SK-N-SH treated with all-trans-retinoic acid at 6 μM for 48 hours (cell line): ENCODE results near the gene PARD3.

Experiments
- ATAC-seq: fragments of 200-7000 bp; cut with Tn5 transposase; 3 replicates; pipeline ENCODE4 v1.9.1; 2020; ENCODE audit warnings: mild to moderate bottlenecking, moderate library complexity
- ARNTL ChIP-seq: fragments of 450-650 bp; formaldehyde crosslinking; IDR thresholded peaks from 2 replicates; pipeline ENCODE4 v1.5.0; 2020; ENCODE audit warnings: low read depth, mild to moderate bottlenecking, moderate library complexity, borderline replicate concordance
- BACH2 ChIP-seq: fragments of 250-450 bp; sonication (Bioruptor Pico); IDR thresholded peaks from 2 replicates; pipeline ENCODE4 v1.9.0; 2021; ENCODE audit warnings: mild to moderate bottlenecking, borderline replicate concordance
- CREB5 ChIP-seq: fragments of 250-450 bp; sonication (Bioruptor Pico); IDR thresholded peaks from 2 replicates; pipeline ENCODE4 v1.5.1; 2020; ENCODE audit warnings: low read depth, mild to moderate bottlenecking, moderate library complexity
- CSRNP3 ChIP-seq: fragments of 250-450 bp; sonication (Bioruptor Pico); IDR thresholded peaks from 2 replicates; pipeline ENCODE4 v1.5.1; 2021; ENCODE audit warnings: mild to moderate bottlenecking, moderate library complexity
- GLIS3 ChIP-seq: fragments of 250-450 bp; sonication (Bioruptor Pico); IDR thresholded peaks from 2 replicates; pipeline ENCODE4 v1.5.0; 2020; ENCODE audit warnings: mild to moderate bottlenecking, moderate library complexity
- ISL1 ChIP-seq: fragments of 250-450 bp; sonication (Bioruptor Pico); IDR thresholded peaks from 2 replicates; pipeline ENCODE4 v2.1.2; 2022; ENCODE audit warnings: mild to moderate bottlenecking, moderate library complexity
- OSR1 ChIP-seq: fragments of 250-450 bp; sonication (Bioruptor Pico); IDR thresholded peaks from 2 replicates; pipeline ENCODE4 v1.8.0; 2022; ENCODE audit warnings: moderate library complexity, mild to moderate bottlenecking, inconsistent platforms
- PATZ1 ChIP-seq: fragments of 250-450 bp; sonication (Bioruptor Pico); IDR thresholded peaks from 2 replicates; pipeline ENCODE4 v1.8.0; 2020; ENCODE audit warnings: mild to moderate bottlenecking, moderate library complexity, borderline replicate concordance
- POU6F1 ChIP-seq: fragments of 250-450 bp; sonication (Bioruptor Pico); IDR thresholded peaks from 2 replicates; pipeline ENCODE4 v1.8.0; 2021; ENCODE audit warnings: low read depth, mild to moderate bottlenecking, moderate library complexity, borderline replicate concordance
- PPARA ChIP-seq: fragments of 250-450 bp; sonication (Bioruptor Pico); IDR thresholded peaks from 2 replicates; pipeline ENCODE4 v1.5.0; 2020; ENCODE audit warnings: mild to moderate bottlenecking, borderline replicate concordance
- RARB ChIP-seq: fragments of 250-450 bp; sonication (Bioruptor Pico); IDR thresholded peaks from 2 replicates; pipeline ENCODE4 v1.8.0; 2021; ENCODE audit warnings: mild to moderate bottlenecking, moderate library complexity
- SNAI2 ChIP-seq: fragments of 250-450 bp; sonication (Bioruptor Pico); IDR thresholded peaks from 2 replicates; pipeline ENCODE4 v1.5.0; 2020; ENCODE audit warnings: mild to moderate bottlenecking, moderate library complexity
- TOX ChIP-seq: fragments of 250-450 bp; sonication (Bioruptor Pico); IDR thresholded peaks from 2 replicates; pipeline ENCODE4 v1.8.0; 2021; ENCODE audit warnings: mild to moderate bottlenecking, moderate library complexity, borderline replicate concordance
- TSHZ2 ChIP-seq: fragments of 250-450 bp; sonication (Bioruptor Pico); IDR thresholded peaks from 2 replicates; pipeline ENCODE4 v1.5.0; 2020; ENCODE audit warnings: mild to moderate bottlenecking, moderate library complexity
- ZC3H10 ChIP-seq: fragments of 250-450 bp; sonication (Bioruptor Pico); IDR thresholded peaks from 2 replicates; pipeline ENCODE4 v1.5.1; 2021; ENCODE audit warnings: mild to moderate bottlenecking, moderate library complexity
- ZFP30 ChIP-seq: fragments of 450-650 bp; formaldehyde crosslinking; IDR thresholded peaks from 2 replicates; pipeline ENCODE4 v1.5.0; 2022; ENCODE audit warnings: mild to moderate bottlenecking, moderate library complexity
- ZNF70 ChIP-seq: fragments of 450-650 bp; formaldehyde crosslinking; IDR thresholded peaks from 2 replicates; pipeline ENCODE4 v1.5.0; 2020; ENCODE audit warnings: mild to moderate bottlenecking, moderate library complexity

The PARD3 gene

GRCh38 chr10:34109952-34110702 lies 705.0 kb downstream of the PARD3 start:
- TF ChIP-seq ISL1 (CRISPR knock-in tag), result 0 out of 2 replicates have a peak, but pooled peaks have one; percentile 21
- TF ChIP-seq BACH2 (CRISPR knock-in tag), result no peak
- TF ChIP-seq, all 23 proteins: peak for 1
- peak; percentile 47; the same call in 1 of the 3 replicates for ATAC-seq

- TF ChIP-seq BACH2 (CRISPR knock-in tag) (no peak), GLIS3 (CRISPR knock-in tag) (no peak)
- no peak for ATAC-seq
Observed at GRCh38 chr10:34109495-34109894, 705.6 kb downstream of the PARD3 start.

- no peak for ATAC-seq
- TF ChIP-seq ZFP30 (CRISPR knock-in tag) (no peak), PPARA (CRISPR knock-in tag) (no peak), CSRNP3 (CRISPR knock-in tag) (no peak), PATZ1 (CRISPR knock-in tag) (no peak), ZNF70 (CRISPR knock-in tag) (no peak), RARB (CRISPR knock-in tag) (no peak), POU6F1 (CRISPR knock-in tag) (no peak), OSR1 (no peak), ARNTL (no peak), CREB5 (CRISPR knock-in tag) (no peak), TSHZ2 (CRISPR knock-in tag) (no peak), ISL1 (CRISPR knock-in tag) (no peak), ZC3H10 (no peak), GLIS3 (CRISPR knock-in tag) (no peak), SNAI2 (no peak), TOX (CRISPR knock-in tag) (no peak)
Observed at GRCh38 chr10:34107626-34108516, 707.2 kb downstream of the PARD3 start.
